HUES48 (cell line): ENCODE data around the gene FUT3.

ENCODE experiments used
- H3K27ac ChIP-seq: one replicate; pipeline ENCODE4 v1.7.0; 2013; ENCODE audit warnings: low read depth, low read length, inconsistent platforms
- H3K27me3 ChIP-seq: 2 replicates; pipeline ENCODE4 v1.6.1; 2013; ENCODE audit warnings: mild to moderate bottlenecking, low read length; ENCODE audit not compliant: control insufficient read depth, insufficient read depth
- H3K36me3 ChIP-seq: 2 replicates; pipeline ENCODE4 v1.6.1; 2013; ENCODE audit warnings: low read length; ENCODE audit not compliant: control insufficient read depth, insufficient read depth
- H3K4me1 ChIP-seq: 2 replicates; pipeline ENCODE4 v1.6.1; 2013; ENCODE audit warnings: mild to moderate bottlenecking, low read length; ENCODE audit not compliant: control insufficient read depth, insufficient read depth
- H3K4me3 ChIP-seq: 2 replicates; pipeline ENCODE4 v1.5.1; 2013; ENCODE audit warnings: mild to moderate bottlenecking, low read depth, low read length
- H3K9ac ChIP-seq: 2 replicates; pipeline ENCODE4 v1.6.1; 2013; ENCODE audit warnings: mild to moderate bottlenecking, low read depth, low read length, moderate library complexity
- H3K9me3 ChIP-seq: 2 replicates; pipeline ENCODE4 v1.6.1; 2013; ENCODE audit warnings: low read length; ENCODE audit not compliant: control insufficient read depth, insufficient read depth

Gene FUT3

GRCh38 chr19:5795382-5795919 lies 55.8 kb downstream of the FUT3 start:
- no peaks in the 10 kb centered on the region for H3K9me3 ChIP-seq
- no peaks in the 10 kb centered on the region for H3K27me3 ChIP-seq
- H3K4me1 ChIP-seq = no peaks in the 10 kb centered on the region

DNA sequence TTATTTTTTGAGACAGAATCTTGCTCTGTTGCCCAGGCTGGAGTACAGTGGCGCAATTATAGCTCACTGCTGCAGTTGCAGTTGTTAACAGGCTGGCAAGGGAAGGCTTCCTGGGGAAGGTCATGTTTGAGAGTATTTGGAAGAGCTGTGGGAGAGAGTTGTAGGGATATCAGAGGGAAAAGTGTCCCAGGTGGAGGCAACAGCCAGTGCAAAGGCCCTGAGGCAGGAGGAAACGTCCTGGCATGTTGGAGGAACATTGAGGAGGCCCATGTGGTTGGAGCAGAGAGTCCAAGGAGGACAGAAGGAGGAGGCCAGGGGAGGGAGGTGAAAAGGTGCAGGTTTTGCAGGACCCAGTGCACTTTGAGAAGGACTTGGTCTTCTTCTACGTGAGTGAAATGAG lies 58.1 kb downstream of the FUT3 start:
- H3K36me3 ChIP-seq = peaks cover 18% of the 10 kb centered on the region
- no peaks in the 10 kb centered on the region for H3K27me3 ChIP-seq
- H3K9me3 ChIP-seq = no peaks in the 10 kb centered on the region
- no peak overlapping the region for H3K4me3 ChIP-seq
- no peak overlapping the region for H3K9ac ChIP-seq
- no peak overlapping the region for H3K27ac ChIP-seq
- 0 out of 2 replicates have a peak, but pooled peaks cover 3% of the 10 kb centered on the region for H3K4me1 ChIP-seq

More at GRCh38 chr19:5795382-5795919, 55.8 kb downstream of the FUT3 start:
- Histone ChIP-seq H3K27ac (no peak overlapping the region), H3K36me3 (no peaks in the 10 kb centered on the region), H3K4me3 (no peak overlapping the region), H3K9ac (no peak overlapping the region)
